Measurements from ENCODE around the gene SORCS2.

Gene SORCS2

GRCh38 chr4:7732263-7732662, 539.9 kb downstream of the SORCS2 start:
- no peak for DNase-seq (ENCODE audit: low read depth in 2 of 2)

GRCh38 chr4:7733201-7733600, 540.9 kb downstream of the SORCS2 start:
- no peak for DNase-seq (ENCODE audit: low read depth in 2 of 2)

DNA sequence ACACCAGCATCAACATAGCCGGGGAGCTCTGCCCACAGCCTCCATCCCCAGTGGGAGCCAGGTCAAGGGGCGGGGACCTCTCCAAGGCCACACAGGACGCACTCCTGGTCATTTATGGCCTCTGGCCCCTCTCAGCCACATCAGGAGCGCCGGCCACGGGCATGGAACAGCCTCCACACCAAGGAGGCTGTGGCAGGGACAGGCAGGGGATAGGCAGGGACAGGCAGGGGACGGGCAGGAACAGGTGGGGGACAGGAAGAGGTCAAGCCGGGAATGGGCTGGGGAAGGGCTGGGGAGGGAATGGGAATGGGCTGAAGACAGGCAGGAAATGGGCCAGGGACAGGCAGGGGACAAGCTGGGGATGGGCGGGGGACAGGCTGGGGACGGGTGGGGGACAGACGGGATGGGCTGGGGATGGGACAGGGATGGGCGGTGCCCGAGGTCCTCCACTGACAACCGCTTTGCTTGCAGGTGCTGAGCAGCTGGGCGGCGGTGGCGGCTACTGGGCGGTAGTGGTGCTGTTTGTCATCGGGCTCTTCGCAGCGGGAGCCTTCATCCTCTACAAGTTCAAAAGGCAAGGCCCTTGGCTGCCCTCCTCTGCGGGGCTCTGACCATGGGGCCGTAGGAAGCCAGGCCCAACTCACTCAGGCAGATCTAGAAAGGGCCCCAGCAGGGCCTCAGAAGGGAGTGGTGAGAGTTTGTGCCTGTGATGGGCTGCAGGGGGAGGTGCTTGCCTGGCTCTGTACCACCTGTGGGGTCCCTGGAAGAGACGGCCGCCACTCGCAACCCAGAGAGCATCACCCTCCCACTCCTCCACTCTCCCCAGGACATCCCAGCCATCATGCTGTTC, 541.7 kb downstream of the SORCS2 start:
- no peak for DNase-seq (ENCODE audit: low read depth in 2 of 2)

- no peak for DNase-seq (ENCODE audit: low read depth in 2 of 2)
These were observed 542.4 kb downstream of the SORCS2 start for GRCh38 chr4:7734651-7735260.

- no peak for DNase-seq (ENCODE audit: low read depth in 2 of 2)
These were observed 543.1 kb downstream of the SORCS2 start for GRCh38 chr4:7735395-7735794.

- DNase-seq (ENCODE audit: low read depth in 2 of 2), result no peak
These were observed 543.6 kb downstream of the SORCS2 start for GRCh38 chr4:7735961-7736360.

GRCh38 chr4:7736436-7737267, 544.3 kb downstream of the SORCS2 start:
- DNase-seq (ENCODE audit: low read depth in 2 of 2), result no peak

DNA sequence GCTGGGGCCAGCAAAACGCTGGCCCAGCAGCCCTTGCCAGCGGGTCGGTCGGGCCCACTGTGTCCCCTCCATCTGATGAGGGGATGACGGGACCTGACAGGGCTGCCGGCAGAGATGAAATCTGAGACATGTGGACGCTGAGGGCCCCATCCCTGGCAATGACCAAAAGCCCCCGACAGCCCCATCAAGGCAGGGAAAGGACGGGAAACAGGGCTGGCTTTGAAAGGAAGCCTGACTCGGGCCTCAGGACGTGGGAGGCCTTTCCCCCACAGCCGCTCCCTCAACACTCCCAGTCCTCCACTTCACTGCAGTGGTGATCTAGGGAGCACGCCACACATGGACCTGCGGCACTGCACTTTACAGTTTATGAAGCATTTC, 544.9 kb downstream of the SORCS2 start:
- DNase-seq (ENCODE audit: low read depth in 2 of 2), result no peak

- no peak for DNase-seq (ENCODE audit: low read depth in 2 of 2)
These were observed 545.6 kb downstream of the SORCS2 start for GRCh38 chr4:7737752-7738457.

GRCh38 chr4:7738458-7739076, 546.2 kb downstream of the SORCS2 start:
- DNase-seq (ENCODE audit: low read depth in 2 of 2), result no peak

GRCh38 chr4:7739077-7739917, 547.0 kb downstream of the SORCS2 start:
- no peak for DNase-seq (ENCODE audit: low read depth in 2 of 2)

- DNase-seq (ENCODE audit: low read depth in 2 of 2), result no peak
These were observed 547.9 kb downstream of the SORCS2 start for GRCh38 chr4:7739918-7740865.

DNA sequence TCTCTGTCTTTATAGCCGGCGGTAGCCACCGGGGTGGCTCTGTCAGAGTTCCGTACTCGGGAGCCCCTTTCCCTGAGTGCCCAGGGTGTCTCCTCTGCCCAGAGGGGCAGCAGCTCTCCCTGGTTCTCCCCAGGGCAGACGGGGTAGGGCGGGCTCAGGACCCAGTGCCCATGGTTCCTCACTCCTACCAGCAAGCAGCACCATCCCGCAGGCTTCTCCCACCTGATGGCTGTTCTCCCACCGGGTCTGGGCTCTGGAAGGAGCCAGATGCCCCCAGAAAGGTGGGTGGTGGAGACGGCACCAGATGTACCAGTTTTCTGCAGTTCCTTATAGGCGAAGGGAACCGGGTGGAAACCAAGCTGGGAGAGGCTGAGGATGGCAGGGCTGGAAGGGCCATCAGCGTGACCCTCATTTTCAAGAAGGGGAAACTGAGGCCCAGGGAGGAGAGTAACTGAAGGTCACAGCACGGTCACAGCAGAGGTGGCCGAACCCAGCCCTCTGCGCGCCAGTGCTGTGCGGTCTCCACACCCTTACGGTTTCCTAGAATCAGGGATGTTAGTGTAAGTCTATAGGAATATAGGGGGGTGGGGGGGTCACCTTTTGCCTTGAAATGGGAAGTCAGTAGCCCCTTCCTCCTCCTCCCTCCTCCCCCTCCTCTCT, 548.7 kb downstream of the SORCS2 start:
- no peak for DNase-seq (ENCODE audit: low read depth in 2 of 2)

DNA sequence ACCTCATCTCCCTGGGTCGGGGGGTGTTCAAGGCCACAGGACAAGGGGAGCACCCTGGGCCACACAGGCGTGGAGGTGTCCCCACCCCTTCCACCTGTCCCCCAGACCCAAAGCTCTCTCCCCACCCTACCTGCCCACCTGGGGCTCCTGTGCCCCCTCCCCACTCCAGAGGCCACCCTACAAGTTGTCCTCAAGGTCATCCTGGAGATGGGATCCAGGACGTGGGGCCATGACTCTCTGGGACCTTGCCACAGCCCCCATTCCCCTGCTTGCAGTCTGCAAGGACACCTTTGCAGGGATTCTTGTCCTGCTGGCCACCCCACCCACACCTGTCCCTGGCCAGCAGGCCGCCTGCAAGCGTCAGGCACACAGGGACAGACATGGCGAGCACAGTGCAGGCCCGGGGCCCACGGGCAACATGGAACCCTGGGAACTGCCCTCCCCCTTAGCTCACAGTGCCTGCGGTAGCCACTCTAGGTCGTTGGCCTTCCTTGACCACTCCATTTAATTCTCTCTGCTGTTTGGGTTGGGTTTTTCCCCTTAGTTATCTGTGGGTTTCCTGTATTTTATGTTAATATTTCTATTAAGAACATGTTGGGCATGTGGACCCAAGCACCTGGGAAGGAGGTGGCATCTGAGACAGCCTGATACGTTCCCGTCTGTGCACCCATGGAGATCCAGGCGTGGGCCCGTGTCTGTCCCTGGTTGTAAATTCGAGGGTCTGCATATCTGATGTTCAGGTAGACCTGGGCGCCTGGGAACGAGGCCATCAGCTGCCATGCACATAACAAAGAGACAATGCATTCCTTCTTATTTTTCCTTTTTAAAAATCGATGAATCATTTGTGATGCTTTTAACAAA, 549.8 kb downstream of the SORCS2 start:
- DNase-seq (ENCODE audit: low read depth in 2 of 2), result no peak

DNA sequence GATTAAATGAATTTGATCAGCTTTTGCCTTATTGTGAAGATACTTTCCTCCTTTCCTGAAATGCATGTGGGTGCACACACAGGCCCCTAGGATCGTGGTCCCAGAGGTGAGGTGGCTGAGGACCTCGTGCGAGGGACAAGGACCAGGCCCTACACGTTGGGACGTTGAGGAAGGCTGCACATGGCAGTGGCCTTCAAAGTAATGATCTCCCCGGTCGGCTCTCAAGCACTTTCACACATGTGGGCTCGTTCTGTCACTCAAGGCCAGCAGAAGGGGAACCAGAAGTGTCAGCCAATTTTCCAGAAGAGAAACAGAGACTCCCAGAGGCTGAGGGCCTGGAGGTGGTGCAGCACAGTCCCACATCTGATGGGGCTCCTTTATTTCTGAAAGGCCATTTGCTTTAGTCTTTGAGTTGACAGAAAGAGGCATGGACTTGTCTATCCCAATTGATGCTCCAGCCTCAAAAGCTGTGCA, 550.5 kb downstream of the SORCS2 start:
- no peak for DNase-seq (ENCODE audit: low read depth in 2 of 2)

DNA sequence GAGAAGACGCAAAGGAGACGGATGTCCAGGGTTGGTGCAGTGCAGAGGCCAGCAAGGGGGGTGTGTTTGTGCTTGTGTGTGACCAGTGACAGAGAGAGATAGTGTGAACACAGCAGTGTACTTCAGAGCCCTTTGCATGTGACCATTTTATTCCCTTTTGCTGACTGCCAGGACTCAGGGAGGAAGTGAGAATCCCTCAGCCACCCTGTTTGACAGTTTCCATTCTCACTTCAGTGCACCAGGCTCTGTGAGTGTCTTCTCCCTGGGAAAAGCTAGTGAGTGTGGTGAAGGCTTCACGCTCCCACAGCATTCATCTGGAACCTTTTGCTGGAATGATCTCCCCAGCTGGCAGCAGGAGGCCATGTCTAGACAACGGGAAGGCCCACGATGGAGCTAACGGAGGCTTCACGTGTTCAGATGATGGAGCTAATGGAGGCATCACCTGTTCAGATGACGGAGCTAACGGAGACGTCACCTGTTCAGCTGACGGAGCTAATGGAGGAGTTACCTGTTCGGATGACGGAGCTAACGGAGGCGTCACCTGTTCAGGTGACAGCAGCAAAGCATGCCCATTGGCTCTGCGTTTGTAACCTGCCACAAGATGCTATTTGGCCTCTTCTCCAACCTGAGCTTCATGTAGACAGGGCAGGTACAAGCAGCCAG, 551.9 kb downstream of the SORCS2 start:
- no peak for DNase-seq (ENCODE audit: low read depth in 2 of 2)

- DNase-seq (ENCODE audit: low read depth in 2 of 2), result no peak
These were observed 553.1 kb downstream of the SORCS2 start for GRCh38 chr4:7745301-7745885.
